ENCODE data around the gene TAF11L13.
"Not testable (repeated sequence)": the region's sequence is repeated elsewhere in the genome, so short reads cannot be mapped to it uniquely, and the experiment has no call there.

TAF11L13 gene

GRCh38 chr5:17614872-17615605 lies 16.8 kb upstream of the TAF11L13 start:
- H3K9me3 ChIP-seq = no peaks in the 10 kb centered on the region
- no peaks in the 10 kb centered on the region for H3K36me3 ChIP-seq
- no peak overlapping the region for H3K4me3 ChIP-seq (ENCODE audit: low read depth in 1 of 2, low read length in 1 of 2)
- H3K27me3 ChIP-seq = no peaks in the 10 kb centered on the region
- H3K4me1 ChIP-seq (ENCODE audit: control insufficient read depth in 1 of 2, insufficient read depth in 1 of 2, low read depth in 1 of 2, low read length in 1 of 2) = no peaks in the 10 kb centered on the region
- no peak overlapping the region for H3K27ac ChIP-seq
- TF ChIP-seq, protein P1, sequence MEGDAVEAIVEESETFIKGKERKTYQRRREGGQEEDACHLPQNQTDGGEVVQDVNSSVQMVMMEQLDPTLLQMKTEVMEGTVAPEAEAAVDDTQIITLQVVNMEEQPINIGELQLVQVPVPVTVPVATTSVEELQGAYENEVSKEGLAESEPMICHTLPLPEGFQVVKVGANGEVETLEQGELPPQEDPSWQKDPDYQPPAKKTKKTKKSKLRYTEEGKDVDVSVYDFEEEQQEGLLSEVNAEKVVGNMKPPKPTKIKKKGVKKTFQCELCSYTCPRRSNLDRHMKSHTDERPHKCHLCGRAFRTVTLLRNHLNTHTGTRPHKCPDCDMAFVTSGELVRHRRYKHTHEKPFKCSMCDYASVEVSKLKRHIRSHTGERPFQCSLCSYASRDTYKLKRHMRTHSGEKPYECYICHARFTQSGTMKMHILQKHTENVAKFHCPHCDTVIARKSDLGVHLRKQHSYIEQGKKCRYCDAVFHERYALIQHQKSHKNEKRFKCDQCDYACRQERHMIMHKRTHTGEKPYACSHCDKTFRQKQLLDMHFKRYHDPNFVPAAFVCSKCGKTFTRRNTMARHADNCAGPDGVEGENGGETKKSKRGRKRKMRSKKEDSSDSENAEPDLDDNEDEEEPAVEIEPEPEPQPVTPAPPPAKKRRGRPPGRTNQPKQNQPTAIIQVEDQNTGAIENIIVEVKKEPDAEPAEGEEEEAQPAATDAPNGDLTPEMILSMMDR (IDR thresholded peaks at IDR 0.05) = no peak

DNA sequence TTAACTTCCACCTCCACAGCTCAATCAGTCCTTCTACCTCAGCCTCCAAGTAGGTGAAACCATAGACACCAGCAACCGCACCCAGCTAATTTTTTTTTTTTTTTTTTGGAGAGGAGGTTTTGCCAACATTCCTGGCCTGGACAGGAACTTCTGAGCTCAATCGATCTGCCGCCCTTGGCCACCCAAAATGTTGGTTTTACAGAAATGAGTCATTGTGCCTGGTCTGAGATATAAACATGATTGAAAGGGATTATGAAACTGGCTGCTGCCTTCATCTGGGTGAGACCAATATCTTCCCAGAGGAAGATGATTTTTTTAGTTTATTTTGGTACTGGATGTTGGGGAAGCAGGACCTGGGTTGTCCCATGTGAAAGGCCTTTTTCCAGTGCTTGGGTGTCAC lies 12.5 kb upstream of the TAF11L13 start:
- Histone ChIP-seq H3K27me3 (no peaks in the 10 kb centered on the region), H3K9me3 (no peaks in the 10 kb centered on the region), H3K36me3 (no peaks in the 10 kb centered on the region), H3K4me1 (ENCODE audit: control insufficient read depth in 1 of 2, insufficient read depth in 1 of 2, low read depth in 1 of 2, low read length in 1 of 2) (no peaks in the 10 kb centered on the region), H3K4me3 (ENCODE audit: low read depth in 1 of 2, low read length in 1 of 2) (no peak overlapping the region), H3K27ac (no peak overlapping the region)
- TF ChIP-seq, protein P1 (IDR thresholded peaks at IDR 0.05) = no peak

DNA sequence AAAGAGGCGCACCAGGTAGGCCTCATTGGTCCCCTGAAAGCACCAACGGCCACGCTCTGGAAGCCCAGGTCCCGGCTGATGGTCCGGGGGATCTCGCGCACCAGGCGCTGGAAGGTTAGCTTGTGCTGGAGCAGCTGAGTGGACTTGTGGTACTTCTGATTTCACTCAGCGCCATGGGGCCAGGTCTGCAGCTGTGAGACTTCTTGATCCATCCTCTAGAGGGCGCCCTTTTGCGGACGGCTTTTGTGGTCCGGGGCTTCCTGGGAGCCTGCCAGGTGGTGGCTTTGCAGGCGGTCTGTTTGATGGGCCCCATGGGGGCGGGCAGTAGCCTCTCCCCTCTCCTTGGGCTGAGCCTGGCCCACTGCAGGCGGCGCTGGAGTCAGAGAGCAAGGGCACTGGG lies 11.3 kb upstream of the TAF11L13 start:
- TF ChIP-seq, protein P1 (IDR thresholded peaks at IDR 0.05) = no peak
- H3K27ac ChIP-seq = no peak overlapping the region
- no peak overlapping the region for H3K4me3 ChIP-seq (ENCODE audit: low read depth in 1 of 2, low read length in 1 of 2)
- no peaks in the 10 kb centered on the region for H3K36me3 ChIP-seq
- no peaks in the 10 kb centered on the region for H3K9me3 ChIP-seq
- H3K4me1 ChIP-seq (ENCODE audit: control insufficient read depth in 1 of 2, insufficient read depth in 1 of 2, low read depth in 1 of 2, low read length in 1 of 2) = no peaks in the 10 kb centered on the region
- H3K27me3 ChIP-seq = no peaks in the 10 kb centered on the region

DNA sequence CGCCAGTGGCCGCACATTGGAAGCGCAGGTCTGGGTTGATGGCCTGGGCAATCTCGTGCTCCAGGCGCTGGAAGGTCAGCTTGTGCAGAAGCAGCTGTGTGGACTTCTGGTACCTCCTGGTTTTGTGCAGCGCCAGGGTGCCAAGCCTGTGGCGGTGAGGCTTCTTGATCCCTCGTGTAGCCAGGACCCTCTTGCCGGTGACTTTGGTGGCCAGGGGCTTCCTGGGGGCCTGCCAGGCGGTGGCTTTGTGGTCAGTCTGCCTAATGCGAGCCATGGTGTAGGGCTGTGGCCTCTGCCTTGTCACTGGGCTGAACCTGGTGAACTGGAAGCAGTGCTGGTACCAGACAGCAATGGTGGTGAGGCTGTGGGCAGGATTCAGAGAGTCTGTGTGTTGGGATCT lies 6.2 kb upstream of the TAF11L13 start:
- Histone ChIP-seq H3K27me3 (no peaks in the 10 kb centered on the region), H3K9me3 (no peaks in the 10 kb centered on the region), H3K4me3 (ENCODE audit: low read depth in 1 of 2, low read length in 1 of 2) (no peak overlapping the region), H3K4me1 (ENCODE audit: control insufficient read depth in 1 of 2, insufficient read depth in 1 of 2, low read depth in 1 of 2, low read length in 1 of 2) (no peaks in the 10 kb centered on the region), H3K36me3 (no peaks in the 10 kb centered on the region), H3K27ac (no peak overlapping the region)
- TF ChIP-seq, protein P1 (IDR thresholded peaks at IDR 0.05) = no peak

DNA sequence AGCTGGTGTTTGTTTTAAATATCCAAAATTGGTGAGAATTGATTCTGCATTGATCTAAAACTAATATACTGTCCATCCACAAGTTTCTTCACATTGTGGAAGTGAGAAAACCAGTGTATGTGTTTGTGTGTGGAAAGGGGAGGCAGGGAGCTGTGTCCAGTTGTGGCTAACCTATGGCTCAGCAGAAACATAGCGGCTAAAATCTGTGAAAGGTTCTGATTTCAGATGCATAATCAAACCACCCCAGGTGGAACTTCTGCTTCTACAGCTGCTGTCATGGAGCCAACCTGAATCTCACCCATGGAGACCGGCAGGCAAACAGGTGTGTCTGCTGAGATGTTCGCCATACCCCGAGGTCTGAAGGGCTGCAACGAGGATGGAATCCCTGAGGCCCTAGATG lies 2.3 kb downstream of the TAF11L13 start, which contains the start of gene TAF11L14:
Gene TAF11L14, plus strand, starts transcription at position 301 of the 400 bp plus-strand sequence.
- Histone ChIP-seq H3K36me3 (no peaks in the 10 kb centered on the region), H3K9me3 (no peaks in the 10 kb centered on the region), H3K4me3 (ENCODE audit: low read depth in 1 of 2, low read length in 1 of 2) (no peak within 1 kb of the TSS), H3K27me3 (no peaks in the 10 kb centered on the region), H3K27ac (no peak within 1 kb of the TSS), H3K4me1 (ENCODE audit: control insufficient read depth in 1 of 2, insufficient read depth in 1 of 2, low read depth in 1 of 2, low read length in 1 of 2) (no peaks in the 10 kb centered on the region)
- TF ChIP-seq, protein P1 (IDR thresholded peaks at IDR 0.05) = no peak

GRCh38 chr5:17649232-17649631 lies 17.3 kb downstream of the TAF11L13 start:
- not testable (repeated sequence) for H3K27ac ChIP-seq; H3K27me3 ChIP-seq; H3K36me3 ChIP-seq; H3K4me1 ChIP-seq (ENCODE audit: control insufficient read depth in 1 of 2, insufficient read depth in 1 of 2, low read depth in 1 of 2, low read length in 1 of 2); H3K4me3 ChIP-seq (ENCODE audit: low read depth in 1 of 2, low read length in 1 of 2); H3K9me3 ChIP-seq

GRCh38 chr5:17655201-17655759 lies 23.4 kb downstream of the TAF11L13 start:
- not testable (repeated sequence) for H3K27ac ChIP-seq; H3K27me3 ChIP-seq; H3K9me3 ChIP-seq; H3K4me3 ChIP-seq (ENCODE audit: low read depth in 1 of 2, low read length in 1 of 2); H3K36me3 ChIP-seq; H3K4me1 ChIP-seq (ENCODE audit: control insufficient read depth in 1 of 2, insufficient read depth in 1 of 2, low read depth in 1 of 2, low read length in 1 of 2)

Data from neutrophil (primary cell).